Stimulated activated CD4-positive, alpha-beta T cell treated with anti-CD3 and anti-CD28 coated beads, TNF-alpha, amount 100 ng/mL, for 1 hour (primary cell): ENCODE data around the gene ANHX.
"Not testable (repeated sequence)": the region's sequence is repeated elsewhere in the genome, so short reads cannot be mapped to it uniquely, and the experiment has no call there.

Source experiments
- DNase-seq, 3 donors: peaks; one replicate each; pipeline ENCODE4 v3.0.0-alpha.2; 2020; ENCODE audit warnings: low read depth in 3 of 3, low spot score in 1 of 3

ANHX gene

DNA sequence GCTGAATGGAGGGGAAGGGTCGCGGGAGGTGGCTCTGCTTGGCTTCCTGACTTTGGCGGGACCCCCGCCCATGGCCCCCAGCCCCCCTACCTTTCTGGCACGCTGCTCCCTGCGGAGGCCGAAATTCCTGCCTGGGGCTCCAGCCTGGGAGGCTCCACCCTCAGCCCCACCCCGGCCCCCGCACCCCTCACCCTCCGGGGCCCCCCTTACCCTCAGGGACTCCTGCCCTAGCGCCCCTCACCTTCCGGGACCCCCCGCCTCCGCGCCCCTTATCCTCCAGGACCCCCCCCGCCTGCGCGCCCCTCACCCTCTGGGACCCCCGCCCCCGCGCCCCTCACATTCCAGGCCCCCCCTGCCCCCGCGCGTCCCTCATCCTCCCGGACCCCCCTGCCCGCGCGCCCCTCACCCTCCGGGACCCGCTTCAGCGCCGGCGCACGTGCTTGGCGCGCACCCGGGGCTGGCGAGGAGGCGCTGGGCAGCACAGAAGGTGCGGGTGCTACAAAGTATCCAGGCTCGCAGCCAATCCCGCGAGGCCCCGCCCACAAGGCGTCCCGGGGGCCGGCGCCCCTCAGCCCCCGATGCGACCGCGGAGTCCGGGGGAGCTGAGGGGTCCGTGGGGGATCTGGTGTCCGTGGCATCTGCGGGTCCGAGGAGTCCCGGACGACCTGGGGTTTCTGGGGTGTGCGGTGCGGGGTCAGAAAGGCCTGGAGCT lies at the start of gene ANHX:
Gene ANHX (minus strand): TSS at position 477 of the 712 bp plus-strand sequence. CDS start 1,521 bp downstream, outside the sequence.
- no peak for DNase-seq

DNA sequence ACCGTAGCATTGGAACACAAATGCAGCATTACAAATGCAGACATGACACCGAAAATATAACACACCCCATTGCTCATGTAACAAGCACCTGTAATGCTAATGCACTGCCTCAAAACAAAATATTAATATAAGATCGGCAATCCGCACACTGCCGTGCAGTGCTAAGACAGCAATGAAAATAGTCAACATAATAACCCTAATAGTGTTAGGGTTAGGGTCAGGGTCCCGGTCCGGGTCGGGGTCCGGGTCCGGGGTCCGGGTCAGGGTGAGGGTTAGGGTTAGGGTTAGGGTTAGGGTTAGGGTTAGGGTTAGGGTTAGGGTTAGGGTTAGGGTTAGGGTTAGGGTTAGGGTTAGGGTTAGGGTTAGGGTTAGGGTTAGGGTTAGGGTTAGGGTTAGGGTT lies 29.0 kb upstream of the ANHX start:
- not testable (repeated sequence) for DNase-seq

DNA sequence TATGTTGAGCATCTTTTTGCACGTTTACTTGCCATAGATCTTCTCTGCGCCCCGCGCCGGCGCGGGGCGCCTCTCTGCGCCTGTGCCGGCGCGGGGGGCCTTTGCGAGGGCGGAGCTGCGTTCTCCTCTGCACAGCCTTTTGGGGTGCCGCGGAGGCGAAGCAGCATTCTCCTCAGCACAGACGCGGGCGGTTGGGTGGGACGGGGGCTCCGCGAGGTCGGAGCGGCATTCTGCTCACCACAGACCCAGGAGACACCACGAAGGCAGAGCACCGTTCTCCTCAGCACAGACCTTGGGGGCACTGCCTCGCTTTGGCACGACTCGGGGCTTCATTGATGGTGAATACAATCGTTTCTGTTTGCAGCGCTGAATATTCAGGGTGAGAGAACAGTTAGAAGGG lies 28.5 kb upstream of the ANHX start:
- DNase-seq = no peak

DNA sequence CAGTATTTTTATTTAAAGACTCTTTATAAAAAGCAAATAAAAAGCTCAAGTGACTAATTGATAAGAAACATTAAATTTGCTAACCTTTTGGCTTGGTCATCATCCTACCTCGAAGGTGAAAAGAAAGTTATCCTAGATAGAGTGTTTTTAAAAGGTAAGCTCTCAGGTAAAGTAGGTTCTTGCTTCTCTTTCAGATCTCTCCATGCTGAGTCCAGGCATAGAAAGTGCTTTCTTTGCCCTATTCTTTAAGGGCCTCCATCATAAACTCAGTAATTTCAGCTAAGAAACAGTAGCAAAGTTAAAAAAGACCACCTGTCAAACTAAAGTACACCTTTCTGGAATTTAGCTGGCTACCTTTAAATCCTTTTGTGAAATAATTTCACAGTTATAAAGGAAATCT lies 20.6 kb upstream of the ANHX start:
- DNase-seq = no peak

DNA sequence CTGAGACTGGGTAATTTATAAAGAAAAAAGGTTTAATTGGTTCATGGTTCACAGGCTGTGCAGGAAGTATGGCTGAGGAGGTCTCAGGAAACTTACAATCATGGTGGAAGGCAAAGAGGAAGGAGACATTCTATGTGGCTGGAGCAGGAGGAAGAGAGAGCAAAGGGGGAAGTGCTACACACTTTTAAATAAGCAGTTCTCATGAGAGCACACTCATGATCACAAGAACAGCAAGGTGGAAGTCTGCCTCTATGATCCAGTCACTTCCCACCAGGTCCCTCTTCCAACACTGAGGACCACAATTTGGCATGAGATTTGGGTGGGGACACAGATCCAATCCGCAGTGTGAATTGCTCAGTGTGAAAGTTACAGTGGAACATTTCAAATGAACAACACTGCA lies 20.2 kb upstream of the ANHX start:
- DNase-seq = not testable (repeated sequence)

DNA sequence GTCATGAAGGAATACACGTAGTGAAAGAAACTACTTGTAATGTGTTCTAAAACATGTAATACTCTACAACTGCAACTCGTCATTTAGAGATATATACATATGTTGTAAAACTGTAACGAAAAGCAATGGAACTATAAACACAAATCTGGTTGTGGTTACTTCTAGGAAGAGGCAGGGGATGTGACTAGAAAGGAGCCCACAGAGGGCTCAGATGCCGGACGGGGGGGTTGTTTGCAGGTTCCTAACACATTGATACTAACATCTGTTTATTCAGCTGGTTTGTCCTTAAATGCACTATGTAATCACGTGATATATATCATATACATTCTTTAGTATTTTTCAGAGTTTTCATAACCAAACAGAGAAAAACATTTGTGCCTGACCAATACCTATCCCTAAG lies 16.1 kb upstream of the ANHX start:
- DNase-seq = no peak

DNA sequence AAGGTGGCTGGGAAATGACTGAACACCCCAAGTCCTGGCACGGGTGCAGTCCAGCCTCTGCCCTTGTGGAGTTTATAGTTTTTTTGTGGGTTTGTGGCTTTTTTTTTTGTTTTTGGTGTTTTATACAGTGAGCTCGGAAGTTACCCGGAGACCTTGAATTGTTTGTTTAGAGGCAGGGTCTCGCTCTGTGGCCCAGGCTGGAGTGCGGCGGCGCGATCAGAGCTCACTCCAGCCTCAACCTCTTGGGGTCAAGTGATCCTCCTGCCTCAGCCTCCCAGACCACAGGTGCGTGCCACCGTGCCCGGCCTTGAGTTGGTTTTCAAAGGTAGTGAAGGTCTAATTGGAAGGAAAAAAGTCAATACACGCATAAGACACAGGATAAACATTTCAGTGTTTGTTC lies 879 bp upstream of the ANHX start:
- no peak for DNase-seq

DNA sequence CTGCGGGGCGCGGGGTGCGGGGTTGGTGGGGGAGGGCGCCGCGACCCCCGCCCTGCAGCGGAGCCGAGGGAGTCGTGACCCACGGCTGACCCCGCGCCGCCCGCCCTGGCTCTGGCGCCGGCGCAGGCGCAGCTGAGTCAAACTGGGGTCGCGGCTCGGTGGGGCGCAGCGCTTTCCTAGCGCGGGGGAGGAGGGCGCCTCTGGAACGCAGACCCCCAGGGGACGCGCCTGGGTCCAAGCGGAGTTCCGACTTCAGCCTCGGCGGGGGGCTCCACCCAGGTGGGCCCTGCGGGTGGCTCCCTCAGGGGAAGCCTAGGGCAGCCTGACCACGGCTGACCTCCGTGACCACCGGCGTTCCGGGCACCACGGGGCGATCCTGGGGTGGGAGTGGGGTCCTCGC lies 467 bp upstream of the ANHX start:
- no peak for DNase-seq

DNA sequence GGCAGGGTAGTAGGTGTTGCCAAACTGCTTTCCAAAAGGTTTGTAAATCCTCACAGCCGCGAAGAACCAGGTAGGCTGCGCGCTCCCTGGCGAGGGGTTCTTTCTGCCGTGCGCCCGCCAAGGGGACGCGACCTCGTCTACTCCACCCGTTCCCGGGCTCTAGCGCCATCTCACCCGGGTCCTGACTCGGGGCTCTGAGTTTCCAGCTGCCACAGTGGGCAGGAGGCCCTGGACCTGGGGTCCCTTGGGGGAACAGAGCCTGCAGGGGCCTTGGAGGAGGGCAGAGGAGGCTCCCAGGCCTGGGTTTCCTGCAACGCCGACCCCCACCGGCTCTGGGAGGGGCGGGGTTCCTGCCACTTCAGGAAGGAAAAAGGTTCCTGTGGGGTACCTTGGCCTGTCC lies 706 bp downstream of the ANHX start:
- no peak for DNase-seq

DNA sequence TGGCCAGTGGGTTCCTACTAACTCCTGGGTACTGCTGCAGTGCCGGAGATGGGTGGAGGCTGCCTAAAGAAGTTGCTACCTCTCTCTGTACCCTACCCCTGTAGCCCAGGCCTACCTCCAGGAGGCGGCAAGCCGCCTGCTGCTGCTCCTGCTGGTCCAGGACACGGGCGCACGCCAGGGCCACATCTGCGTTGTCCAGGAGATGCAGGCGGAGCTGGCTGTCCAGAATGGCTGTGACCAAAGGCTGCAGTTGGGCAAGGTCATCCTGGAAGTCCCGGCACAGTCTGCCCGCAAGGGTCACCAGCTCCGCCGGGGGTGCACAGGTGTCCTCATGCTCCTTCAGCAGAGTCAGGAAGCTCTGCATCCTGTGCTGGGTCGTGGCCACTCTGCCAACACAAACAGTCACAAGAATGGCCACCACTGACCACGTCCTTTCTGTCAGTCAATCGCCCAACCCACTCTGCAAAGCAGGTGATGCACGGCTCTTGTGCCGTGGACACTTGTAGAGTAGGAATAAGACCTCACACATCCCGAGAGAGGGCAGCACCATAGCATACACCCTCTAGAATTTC lies 1.6 kb downstream of the ANHX start:
- DNase-seq = no peak

DNA sequence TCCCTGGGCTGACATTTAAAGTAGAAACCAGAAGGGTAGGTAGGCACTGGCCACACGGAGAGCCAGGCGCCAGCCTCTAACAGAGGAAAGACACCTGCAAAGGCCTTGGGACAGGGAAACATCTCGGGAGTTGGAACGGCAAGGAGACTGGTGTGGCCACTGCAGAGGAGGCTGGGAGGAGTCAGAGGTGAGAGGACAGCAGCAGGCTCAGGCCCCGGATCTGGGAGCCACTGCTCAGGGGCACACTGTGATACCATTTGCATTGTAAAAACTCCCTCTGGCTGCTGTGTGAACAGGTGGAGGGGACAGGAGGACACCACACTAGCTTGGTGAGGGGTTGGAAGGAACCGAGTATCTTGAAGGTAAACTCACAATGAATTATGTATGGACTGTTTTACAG lies 2.7 kb downstream of the ANHX start:
- no peak for DNase-seq

DNA sequence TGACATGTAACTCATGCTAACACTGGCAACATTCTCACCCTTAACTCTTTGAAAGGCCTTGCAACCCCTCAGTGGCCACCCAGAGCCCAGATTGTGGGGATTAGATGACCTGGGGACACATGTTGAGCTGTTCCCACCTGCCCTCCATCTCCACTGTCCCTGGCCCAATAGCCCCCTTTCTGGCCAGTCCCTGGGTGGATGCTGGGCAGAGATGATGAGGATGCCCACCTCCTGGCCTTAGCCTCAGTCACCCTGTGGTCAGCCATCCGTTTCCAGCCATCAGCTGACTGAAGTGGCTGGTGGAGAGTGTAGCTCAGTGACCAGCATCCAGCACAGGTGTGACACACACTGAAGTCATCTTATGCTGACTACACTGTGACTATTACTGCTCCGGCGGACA lies 4.7 kb downstream of the ANHX start:
- DNase-seq = no peak

DNA sequence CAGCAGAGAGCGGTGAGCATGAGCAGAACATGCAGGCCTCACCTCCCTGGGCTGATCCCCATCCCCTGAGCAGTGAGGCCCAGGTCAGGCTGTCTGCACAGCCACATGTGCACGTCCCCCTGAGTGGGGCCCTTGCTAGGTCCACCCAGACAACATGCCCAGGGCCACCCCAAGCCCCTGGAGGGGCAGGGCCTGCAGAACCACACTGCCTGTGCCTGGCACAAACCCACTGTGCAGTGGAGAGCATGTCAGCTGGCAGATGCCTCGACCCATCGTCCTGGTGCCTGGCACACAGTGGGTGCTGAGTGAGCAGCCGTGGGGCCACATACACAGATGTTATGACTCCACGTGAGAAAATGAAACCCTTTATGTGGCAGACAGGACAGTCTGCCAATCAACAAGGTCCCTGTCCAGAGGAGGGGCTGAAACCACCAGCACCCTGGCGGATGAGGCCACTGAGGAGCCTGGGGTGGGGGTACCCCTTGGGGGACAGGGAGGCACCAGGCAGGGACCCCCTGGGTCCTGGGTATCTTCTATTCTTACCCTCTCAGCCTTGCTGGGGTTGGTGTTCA lies 8.3 kb downstream of the ANHX start:
- DNase-seq = no peak

DNA sequence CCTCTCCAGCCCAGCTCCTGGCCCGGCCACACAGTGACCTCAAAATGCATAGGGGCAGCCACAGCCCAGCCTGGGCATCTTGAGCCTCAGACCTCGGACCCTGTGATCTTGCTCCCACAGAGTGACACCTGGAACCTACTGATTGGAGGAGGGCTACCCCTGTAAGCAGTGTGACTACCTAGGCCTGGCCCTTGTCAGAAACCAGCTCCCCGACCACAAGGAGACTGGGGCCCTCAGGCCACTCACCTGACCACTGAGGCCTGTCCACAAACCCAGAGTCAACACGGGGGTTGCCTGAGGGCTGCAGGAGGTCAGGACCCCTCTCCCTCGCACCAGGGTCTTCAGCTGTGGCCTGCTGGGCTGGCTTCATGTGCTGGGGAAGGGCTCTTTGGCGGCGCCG lies 9.0 kb downstream of the ANHX start:
- DNase-seq = no peak

DNA sequence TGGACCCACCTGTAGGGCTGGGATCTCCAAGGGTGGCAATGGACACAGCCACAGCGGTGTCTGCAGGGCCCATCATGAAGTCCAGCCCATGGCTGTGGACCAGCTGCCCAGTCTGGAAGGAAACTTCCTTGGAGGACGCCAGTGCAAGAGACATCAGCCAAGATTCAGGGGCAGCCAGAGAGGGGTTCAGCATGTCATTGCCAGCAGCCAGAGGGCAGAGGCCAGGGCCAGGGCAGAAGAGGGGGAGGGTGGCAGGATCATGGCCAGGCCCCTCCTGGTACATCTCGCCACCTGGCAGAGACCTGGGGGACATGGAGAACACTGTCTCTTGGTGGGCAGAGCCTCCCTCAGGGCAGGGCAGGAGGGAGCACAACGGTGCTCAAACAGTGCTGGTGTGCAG lies 10.2 kb downstream of the ANHX start:
- no peak for DNase-seq

DNA sequence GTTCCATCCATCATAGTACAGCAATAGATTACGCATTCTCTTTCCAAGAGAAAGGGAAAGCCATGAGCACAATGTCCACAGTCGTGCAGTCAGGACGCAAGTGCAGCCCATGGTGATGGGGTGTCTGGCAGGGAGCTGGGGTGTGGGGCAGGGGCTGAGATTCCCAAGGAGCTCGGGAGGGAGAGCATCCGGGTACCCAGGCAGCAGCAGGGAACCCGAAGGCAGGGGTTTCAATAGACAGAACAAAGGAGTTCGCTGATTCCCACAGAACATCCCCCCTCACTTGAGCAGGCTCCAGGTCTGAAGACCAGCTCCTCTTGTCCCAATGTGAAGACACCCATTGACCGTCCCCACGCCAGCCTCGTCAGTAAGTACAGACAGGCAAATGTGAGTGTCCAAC lies 13.5 kb downstream of the ANHX start:
- no peak for DNase-seq

DNA sequence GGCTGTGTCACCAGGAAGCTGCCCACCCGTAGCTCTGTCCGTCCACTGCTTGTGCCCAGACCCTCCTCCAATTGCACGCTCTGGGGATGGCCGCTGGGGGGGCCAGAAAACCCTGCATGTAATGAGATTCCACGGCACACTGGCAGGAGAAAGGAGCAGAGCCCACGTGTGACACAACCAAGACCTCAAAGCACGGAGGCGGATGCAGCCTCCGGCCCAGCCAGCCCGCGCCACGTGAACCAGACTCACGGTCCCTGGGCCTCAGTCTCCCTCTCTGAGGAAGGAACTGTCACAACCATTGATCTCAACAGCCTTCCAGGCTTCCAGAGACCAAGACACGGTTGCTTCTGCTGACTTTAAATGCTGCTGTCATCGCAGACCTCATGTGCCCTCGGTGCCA lies 14.4 kb downstream of the ANHX start:
- no peak for DNase-seq

DNA sequence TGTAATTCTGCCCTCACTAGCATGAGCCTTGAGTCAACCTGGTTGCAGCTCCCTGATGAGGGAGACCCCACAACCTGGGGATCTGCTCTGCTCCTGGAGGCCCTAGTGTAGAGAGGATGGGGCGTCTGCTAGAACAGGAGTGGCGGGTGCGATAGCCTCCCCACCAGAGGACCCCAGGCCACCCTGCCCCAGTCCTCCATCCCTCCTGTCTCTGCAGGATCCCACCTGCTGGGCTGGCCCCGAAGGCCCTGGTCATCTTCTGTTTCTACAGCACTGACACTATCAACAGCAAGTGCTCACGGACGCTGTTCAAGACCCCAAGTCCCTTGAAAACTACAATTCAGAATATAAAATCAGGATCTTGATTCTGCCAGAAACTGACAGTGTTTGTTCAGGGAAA lies 15.2 kb downstream of the ANHX start:
- DNase-seq = no peak

DNA sequence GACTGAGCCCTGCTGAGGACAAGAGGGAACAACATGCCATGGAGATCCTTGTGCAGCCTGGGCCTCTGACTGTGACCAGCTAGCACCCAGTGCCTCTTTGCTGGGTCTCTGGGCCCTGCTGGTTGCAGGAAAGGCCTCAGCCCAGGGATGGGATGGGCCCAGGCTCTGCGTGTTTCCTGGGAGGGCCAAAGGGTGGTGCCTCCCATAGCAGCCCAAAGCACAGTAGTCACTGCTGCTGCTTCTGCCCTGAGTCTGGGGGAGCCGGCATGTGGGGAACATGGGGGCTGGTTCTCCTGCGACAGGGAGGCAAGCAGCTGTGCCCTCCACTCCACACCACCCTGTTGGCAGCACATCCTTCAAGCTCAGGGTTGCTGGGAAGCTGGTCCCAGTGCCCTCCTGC lies 18.5 kb downstream of the ANHX start:
- DNase-seq = no peak

DNA sequence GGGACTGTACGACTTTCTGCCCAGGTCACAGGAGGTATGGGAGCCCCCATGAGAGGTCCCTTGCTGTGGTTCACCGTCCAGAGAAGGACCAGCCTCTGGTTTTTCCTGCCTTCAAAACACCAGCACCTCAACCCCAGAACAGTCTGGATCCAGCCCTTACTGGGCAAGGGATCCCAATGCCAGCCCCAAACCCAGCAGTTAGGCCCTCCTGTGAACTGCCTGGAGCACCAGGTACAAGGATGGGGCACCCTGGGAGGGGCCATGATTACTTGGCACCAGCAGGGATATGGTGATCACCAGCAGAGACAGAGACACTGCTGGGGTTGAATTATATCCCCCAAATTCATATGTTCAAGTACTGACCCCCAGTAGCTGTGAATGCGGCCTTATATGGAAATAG lies 20.0 kb downstream of the ANHX start:
- DNase-seq = no peak

DNA sequence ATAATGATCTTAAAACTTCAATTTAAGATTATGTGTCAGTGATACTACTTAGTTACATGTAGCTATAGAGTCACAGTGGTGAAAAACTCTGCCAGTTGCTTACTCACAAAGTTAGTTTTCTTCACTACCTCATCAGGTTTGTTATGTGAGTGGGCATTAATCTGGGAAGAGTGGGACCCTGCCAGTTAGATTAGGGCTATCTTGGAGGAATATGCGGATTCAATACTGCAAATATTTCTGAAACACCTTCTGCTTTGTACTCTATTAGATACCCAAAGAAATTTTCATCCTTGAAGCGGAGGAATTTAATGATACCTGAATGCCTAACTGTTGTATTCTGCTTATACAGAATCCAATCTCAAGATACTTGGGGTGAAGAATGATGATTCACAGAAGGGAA lies 29.3 kb downstream of the ANHX start:
- DNase-seq = no peak

DNA sequence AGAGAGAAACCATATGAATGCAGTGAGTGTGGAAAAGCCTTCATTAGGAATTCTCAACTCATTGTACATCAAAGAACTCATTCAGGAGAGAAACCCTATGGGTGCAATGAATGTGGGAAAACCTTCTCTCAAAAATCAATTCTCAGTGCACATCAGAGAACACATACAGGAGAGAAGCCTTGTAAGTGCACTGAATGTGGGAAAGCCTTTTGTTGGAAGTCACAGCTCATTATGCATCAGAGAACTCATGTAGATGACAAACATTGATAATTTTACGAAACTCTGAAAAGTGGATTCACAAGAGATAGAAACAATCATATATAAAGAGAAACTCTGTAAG lies 31.4 kb downstream of the ANHX start:
- no peak for DNase-seq
